Activated naive CD8-positive, alpha-beta T cell treated with anti-CD3 and anti-CD28 coated beads, Interleukin-2, amount 10 ng/mL, durations not matched to agents 7 days and 5 days (primary cell): ENCODE data around the gene RAB44. TPM values are rescaled to one million over a fixed set of nuclear protein-coding genes. Genes with fewer than 3 reads are reported as not detected.

ENCODE experiments used
- ATAC-seq: fragments of 150-1000 bp; cut with Tn5 transposase; one replicate; pipeline ENCODE4 v1.10.0; 2021; ENCODE audit warnings: low read depth, moderate library complexity
- POLR2A ChIA-PET: fragments of 350-600 bp; sonication (Branson Sonifier 250); formaldehyde crosslinking; loops from one replicate; lab custom pipeline; 2021; ENCODE audit warnings: antibody characterized with exemption; lab: Charles Lee
- DNase-seq: peaks from one replicate; pipeline ENCODE4 v3.0.0; 2021
- H3K27ac Mint-ChIP-seq: one replicate; pipeline ENCODE4 v1.8.0; 2022; ENCODE audit warnings: mild to moderate bottlenecking, mixed read lengths
- H3K27me3 Mint-ChIP-seq: one replicate; pipeline ENCODE4 v1.8.0; 2022; ENCODE audit warnings: mild to moderate bottlenecking, moderate library complexity, mixed read lengths
- H3K36me3 Mint-ChIP-seq: one replicate; pipeline ENCODE4 v1.8.0; 2021; ENCODE audit warnings: mild to moderate bottlenecking, mixed read lengths
- H3K4me1 Mint-ChIP-seq: one replicate; pipeline ENCODE4 v1.8.0; 2021; ENCODE audit warnings: mixed read lengths
- H3K4me3 Mint-ChIP-seq: one replicate; pipeline ENCODE4 v1.8.0; 2022; ENCODE audit warnings: mild to moderate bottlenecking, moderate library complexity, mixed read lengths
- H3K9me3 Mint-ChIP-seq: one replicate; pipeline ENCODE4 v1.8.0; 2021; ENCODE audit warnings: mixed read lengths
- total RNA-seq, 2 experiments: library from RNA; stranded (reverse); gene quantifications; one replicate each; pipeline ENCODE4 v1.2.3, GENCODE V29; 2021

The RAB44 gene
- total RNA-seq, 2 experiments from 2014 or later: not detected

DNA sequence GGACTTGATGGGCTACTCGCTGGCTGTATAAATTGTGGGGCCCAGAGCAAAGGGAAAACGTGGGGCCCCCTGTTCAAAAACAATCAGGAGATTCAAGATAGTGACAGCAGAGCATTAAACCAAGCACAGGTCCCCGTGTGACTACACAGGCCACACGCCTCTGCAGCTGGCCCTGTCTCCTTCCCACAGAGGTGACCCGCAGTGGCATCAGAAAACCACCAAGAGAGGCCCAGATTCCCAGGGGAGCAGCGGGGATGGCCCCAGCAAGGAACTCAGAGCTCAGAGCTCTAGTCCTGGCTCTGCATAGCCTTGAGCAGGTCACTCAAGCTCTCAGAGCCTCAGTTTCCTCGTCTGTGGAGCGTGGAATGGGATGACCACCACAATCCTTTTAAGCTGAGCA lies 84.0 kb downstream of the RAB44 start:
- DNase-seq: no peak
- ATAC-seq: no peak
- H3K4me1 Mint-ChIP-seq: peaks cover 19% of the 10 kb centered on the region
- H3K27me3 Mint-ChIP-seq: peaks cover 19% of the 10 kb centered on the region
- H3K27ac Mint-ChIP-seq: no peak overlapping the region
- H3K4me3 Mint-ChIP-seq: no peak overlapping the region
- H3K9me3 Mint-ChIP-seq: no peaks in the 10 kb centered on the region
- POLR2A ChIA-PET: interaction anchor here (3.5 kb wide), 1 partner anchor 14 kb away, joined by 39 read pairs; no protein-coding TSS in a partner anchor
- no peaks in the 10 kb centered on the region for H3K36me3 Mint-ChIP-seq

Other genes with a start within 250 kb of the RAB44 start
- 10 to 100 TPM; 86.5 to 95.3 TPM for gene STK38, start 150.3 kb upstream of the RAB44 start, total RNA-seq
- 100 to 1,000 TPM; 389 to 396 TPM for gene SRSF3, start 103.5 kb upstream of the RAB44 start, total RNA-seq
- 10 to 100 TPM; 25.1 to 25.9 TPM for gene CDKN1A, start 19.1 kb upstream of the RAB44 start, total RNA-seq
- gene CPNE5, start 141.6 kb downstream of the RAB44 start, total RNA-seq: 1 to 10 TPM in 1 of 2 experiments, under 1 TPM in 1; 0.99 to 1.3 TPM
- 10 to 100 TPM; 18.5 to 19.9 TPM for gene PPIL1, start 177.0 kb downstream of the RAB44 start, total RNA-seq
- 10 to 100 TPM; 45.3 to 46.0 TPM for gene C6orf89, start 188.1 kb downstream of the RAB44 start, total RNA-seq